GDM1 (cell line): ENCODE results near the gene METRN.

Source experiments
- DNase-seq: peaks from one replicate; lab custom pipeline; 2025; lab: John Stamatoyannopoulos, UW

METRN gene

DNA sequence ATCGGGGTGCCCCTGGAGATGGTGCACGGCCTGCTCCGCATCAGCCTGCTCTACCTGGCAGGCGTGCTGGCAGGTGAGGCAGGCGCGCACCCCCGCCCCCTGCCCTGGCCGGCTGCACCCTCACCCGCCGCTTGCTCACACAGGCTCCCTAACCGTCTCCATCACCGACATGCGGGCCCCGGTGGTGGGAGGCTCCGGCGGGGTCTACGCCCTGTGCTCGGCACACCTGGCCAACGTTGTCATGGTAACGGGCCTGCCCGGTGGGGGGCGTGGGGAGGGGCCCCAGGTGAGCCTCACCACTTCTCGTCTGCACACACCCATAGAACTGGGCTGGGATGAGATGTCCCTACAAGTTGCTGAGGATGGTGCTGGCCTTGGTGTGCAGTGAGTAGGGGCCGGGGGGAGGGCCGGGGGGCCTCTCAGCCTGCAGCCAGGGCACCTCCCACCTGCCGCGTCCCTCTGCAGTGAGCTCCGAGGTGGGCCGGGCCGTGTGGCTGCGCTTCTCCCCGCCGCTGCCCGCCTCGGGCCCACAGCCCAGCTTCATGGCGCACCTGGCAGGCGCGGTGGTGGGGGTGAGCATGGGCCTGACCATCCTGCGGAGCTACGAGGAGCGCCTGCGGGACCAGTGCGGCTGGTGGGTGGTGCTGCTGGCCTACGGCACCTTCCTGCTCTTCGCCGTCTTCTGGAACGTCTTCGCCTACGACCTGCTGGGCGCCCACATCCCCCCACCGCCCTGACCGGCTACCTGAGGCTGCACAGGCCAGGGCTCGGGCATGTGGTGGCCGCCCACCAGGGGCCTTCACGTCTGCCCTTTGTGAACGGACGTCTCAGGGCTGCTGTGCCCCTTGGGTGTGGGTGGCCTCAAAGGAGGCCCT is 37.4 kb upstream of the METRN start:
- no peak for DNase-seq

DNA sequence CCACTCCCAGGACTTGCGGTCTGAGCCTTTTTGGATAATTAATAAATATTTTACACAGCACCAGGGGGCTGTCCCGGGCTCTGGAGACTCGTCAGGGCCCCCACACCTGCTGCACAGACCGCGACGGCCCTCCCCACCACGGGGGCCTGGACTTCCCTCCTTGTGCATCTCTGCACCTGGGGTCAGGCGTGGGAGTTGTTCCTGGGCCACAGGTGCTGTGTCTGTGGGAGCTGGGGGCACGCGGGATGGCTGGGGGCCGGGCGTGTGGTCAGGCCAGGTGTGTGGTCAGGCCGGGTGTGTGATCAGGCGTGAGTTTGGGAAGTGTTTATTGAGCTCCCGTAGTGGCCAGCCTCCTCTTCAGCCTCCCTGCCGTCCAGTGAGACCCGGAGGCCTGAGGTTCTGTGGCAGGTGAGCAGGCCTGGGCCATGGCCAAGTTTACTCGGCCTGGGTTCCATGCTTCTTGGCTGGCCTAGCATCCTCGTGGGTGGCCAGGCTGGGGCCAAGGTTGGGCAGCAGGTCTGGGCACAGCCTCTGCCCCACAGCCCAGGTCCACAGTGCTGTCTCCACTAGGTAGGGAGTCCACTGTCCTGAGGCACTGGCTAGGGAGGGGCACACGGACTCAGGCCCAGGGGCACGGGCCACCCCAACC is 36.6 kb upstream of the METRN start:
- no peak for DNase-seq

DNA sequence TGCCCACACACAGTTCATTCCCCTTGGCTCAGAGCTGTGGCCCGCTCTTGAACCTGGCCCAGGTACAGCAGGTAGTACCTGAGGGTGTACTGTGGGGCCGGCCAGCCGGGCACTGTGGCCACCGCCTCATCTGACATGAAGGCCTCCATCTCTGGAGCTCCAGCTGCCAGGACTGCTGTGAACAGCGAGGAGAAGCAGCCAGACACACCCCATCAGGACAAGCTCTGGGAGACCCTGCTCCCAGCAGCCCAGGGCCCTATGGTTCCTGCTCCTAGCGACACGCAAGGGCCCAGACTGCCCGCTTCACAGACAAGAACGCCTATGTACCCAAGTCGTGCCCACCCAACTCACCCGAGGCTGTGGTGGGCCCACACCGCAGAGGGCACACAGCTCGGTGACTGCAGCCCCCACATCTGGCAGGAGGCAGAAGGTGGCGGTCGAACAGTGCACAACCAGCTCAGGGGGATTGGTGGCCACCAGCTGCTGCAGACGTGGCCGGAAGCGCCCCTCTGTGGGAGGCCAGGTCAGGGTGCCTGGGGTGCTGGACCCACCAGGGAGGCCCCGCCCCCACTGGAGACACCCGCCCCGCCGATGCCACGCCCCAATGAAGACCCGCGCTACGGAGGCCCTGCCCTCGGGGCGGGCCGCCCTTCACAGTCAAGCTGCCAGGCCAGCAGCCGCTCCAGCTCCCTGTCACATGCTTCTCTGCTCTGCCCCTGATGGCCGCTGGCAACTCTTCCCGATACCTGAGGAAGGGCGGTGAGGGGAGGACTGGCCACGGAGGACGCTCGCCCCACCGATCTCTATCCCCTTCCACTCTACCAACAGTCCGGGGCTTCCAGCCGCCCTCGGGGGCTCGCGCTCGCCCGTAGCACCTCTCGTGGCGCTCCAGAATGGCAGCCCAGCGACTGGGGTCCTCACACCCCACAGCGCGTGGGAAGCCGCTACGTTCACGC is 35.8 kb upstream of the METRN start:
- DNase-seq: peak; percentile 45

DNA sequence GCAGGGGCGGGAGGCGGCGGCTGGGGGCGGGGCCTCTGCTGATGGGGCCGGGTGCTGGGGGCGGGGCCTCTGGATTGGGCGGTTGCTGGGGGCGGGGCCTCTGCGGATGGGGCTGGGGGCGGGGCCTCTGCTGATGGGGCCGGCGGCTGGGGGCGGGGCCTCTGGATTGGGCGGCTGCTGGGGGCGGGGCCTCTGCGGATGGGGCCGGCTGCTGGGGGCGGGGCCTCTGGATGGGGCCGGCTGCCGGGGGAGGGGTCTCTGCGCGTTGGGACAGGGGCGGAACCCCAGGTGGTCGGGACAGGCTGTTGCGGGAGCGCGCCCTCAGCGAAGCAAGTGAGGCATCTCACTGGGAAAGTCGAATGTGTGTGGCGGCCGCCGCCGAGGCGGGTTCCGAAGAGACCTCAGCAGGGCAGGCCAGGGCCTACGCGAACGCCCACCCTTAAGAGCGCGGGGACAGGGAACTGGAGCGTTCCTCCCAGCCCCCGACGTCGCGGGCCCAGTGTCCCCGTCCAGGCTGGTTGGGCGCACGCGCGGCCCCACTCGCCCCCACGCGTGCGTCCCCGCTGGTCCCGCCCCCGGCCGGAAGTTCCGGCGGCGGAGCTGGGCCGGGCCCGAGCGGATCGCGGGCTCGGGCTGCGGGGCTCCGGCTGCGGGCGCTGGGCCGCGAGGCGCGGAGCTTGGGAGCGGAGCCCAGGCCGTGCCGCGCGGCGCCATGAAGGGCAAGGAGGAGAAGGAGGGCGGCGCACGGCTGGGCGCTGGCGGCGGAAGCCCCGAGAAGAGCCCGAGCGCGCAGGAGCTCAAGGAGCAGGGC is 34.9 kb upstream of the METRN start, which contains the start of gene STUB1:
Gene STUB1 (plus strand): TSS at position 597 of the 811 bp plus-strand sequence. CDS start 116 bp downstream, at position 713.
- peak; percentile 80 for DNase-seq

DNA sequence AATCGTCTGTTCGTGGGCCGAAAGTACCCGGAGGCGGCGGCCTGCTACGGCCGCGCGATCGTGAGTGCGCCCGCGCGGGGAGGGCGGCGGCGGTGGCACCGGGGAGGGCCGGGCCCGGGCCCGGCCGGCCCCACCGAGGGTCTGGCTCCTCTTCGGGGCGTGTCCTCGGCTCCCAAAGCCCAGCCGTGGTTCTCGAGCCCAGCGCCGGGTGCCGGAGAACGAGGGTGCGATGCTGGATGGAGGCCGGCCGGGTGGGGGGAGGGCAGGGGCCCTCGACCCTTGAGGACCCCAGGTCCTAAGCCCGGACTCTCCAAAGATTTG is 34.3 kb upstream of the METRN start:
- no peak for DNase-seq

DNA sequence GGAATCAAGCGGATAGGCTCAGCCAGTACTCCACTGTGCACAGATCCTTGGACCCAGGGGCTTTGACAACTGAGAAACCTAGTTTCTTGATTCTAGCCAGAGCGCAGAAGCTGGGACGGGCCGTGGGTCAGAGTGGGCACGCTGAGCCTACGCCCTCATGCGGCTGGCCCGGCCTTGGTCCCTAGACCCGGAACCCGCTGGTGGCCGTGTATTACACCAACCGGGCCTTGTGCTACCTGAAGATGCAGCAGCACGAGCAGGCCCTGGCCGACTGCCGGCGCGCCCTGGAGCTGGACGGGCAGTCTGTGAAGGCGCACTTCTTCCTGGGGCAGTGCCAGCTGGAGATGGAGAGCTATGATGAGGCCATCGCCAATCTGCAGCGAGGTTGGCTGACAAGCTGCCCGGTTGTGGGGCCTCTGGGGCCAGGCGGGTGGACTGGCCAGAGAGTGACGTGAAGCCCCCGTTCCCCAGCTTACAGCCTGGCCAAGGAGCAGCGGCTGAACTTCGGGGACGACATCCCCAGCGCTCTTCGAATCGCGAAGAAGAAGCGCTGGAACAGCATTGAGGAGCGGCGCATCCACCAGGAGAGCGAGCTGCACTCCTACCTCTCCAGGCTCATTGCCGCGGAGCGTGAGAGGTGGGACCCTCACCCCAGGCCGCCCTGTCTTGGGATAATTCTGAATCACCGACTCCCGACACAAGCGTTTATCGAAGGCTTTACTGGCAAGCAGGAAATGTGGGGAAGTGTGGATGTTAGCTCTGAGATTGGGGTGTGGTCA is 33.8 kb upstream of the METRN start:
- DNase-seq: no peak

DNA sequence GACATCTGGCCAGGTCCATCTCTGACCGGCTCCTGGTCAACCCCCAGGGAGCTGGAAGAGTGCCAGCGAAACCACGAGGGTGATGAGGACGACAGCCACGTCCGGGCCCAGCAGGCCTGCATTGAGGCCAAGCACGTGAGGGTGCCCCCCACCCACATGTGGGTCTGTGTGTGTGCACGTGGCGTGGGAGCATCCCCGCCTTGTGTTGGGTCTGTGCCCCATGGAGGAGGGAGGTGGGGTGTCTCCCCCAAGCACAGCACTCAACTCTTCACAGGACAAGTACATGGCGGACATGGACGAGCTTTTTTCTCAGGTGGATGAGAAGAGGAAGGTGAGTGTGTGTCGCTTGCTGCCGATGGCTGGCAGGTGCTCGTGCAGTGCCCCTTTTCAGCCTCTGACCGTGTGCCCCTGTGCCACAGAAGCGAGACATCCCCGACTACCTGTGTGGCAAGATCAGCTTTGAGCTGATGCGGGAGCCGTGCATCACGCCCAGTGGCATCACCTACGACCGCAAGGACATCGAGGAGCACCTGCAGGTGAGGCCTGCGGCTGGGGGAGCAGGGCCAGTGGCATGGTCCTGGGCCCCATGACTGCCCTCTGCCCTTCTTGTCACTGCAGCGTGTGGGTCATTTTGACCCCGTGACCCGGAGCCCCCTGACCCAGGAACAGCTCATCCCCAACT is 33.0 kb upstream of the METRN start:
- no peak for DNase-seq

DNA sequence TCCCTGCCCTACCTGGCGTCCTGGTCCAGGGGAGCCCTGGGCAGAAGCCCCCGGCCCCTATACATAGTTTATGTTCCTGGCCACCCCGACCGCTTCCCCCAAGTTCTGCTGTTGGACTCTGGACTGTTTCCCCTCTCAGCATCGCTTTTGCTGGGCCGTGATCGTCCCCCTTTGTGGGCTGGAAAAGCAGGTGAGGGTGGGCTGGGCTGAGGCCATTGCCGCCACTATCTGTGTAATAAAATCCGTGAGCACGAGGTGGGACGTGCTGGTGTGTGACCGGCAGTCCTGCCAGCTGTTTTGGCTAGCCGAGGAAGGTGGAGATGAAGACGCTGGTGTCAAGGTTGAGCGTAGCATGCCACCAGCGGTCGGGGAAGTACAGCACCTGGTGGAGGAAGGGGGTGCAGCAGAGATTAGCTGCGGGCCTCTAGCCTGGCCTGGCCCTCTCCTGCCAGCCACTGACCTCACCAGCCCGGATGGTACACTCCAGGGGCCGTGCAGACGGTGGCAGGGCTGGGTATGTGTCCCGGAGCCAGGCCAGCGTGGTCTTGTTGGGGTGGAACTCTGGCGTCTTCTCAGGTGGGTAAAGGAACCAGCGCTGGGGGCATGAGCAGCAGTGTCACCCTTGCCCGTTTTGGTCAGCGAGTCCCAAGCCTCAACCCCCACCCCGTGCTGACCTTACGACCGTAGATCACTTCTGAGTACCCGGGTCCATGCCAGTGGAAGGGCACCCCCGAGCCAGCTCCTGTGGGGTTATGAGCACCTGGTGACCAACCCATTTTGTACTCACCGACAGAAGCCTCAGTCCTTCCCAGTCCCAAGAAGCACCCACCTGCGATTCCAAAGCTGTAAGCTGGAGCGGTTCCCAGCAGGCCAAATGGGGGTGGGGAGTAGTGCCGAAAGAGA is 32.2 kb upstream of the METRN start:
- DNase-seq: no peak

DNA sequence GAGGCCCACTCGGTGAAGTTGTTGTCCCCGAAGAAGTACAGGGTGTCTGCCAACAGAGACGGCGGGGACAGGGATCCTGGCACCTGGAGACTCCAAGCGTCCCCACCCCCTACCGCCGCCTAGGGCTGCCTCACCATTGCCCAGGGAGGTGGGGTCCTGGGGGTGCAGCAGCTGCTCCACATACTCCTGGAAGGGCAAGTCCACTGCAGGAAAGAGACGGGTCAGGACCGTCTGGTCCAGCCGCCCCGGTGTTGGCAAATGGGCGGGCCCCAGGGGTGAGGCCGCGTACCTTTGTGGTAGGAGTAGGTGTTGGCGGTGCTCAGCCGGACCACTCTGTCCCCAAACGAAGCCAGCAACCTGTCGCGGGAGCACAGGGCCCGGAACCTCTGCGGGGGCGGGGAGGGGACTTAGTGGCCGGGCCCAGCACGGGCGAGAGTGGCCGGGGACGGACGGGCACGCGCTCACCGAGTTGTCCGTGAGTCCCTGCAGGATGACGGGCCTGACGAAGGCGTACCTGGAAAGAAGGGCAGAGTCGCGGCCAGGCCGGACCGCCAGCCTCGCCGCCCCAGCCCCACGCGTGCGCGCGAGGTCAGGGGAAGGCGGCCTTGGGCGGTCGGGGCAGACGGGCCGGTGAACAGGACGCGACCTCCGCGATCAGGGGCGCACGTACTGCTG is 31.4 kb upstream of the METRN start:
- no peak for DNase-seq

DNA sequence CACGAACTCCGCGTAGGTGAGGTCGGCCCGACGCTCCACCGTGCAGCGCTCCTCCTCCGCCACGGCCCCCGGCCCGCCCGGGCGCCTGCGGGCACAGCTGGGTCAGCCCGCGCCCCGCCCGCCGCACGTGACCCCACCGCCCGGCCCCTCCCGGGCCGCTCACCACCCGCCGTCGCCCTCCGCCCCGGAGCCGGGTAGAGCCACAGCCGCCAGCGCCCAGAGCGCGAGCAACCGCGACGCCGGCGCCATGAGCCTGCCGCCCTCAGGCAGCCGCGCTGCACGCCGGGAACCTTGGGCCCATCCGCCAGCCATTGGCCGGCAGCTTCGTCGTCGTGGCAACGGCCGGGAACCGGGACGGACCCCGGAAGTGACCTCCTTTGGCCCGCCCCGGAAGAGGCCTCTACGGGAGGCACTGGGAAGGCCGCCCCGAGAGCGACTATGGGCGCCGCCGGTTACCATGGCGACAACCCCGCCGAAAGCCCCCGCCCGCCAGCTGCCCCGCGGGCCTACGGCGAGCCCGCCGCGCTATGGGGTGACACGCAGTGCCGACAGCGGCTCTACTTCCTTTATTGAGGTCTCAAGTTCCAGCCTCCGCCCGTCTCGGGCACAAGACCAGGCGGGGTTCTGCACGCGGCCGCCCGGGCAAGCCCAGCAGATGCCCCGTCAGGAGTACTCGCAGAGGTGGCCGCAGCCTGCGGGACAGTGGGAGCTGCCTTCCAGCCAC is 30.7 kb upstream of the METRN start, which contains the start of gene JMJD8:
Gene JMJD8 (minus strand): TSS at position 264 of the 724 bp plus-strand sequence. CDS start 15 bp downstream, at position 249.
- peak; percentile 87 for DNase-seq

DNA sequence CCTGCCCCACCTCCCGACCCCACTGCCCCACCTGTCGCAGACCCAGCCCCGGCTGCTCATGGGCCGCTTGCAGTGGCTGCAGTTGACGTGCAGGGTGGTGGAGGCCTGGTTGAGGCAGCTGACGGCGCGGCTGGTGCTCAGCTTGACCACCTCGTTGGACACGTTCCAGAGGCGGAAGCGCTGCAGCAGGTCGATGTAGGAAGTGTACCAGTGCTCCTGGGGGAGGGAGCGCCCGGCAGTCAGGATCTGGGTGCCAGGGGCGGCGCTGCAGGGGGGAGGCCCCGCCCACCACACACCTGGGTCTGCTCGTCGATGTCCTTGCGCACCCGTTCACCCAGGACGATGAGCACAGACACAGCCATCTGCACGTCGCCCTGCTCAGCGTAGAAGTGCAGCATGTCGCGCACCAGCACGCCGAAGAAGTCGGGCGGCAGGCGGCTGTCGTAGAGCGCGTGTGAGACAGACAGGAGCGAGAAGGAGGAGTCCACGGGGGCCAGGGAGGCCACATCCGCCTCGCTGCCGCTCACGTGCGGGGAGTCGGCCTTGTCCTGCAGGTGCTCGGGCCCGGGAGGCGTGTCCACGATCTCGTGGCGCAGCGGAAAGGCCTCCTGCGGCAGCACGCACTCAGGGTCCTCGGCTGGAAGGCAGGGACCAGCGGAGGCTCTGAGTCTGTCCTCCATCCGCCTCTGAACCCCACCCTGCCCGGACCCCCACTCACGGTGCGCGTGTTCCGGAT is 29.8 kb upstream of the METRN start:
- no peak for DNase-seq

DNA sequence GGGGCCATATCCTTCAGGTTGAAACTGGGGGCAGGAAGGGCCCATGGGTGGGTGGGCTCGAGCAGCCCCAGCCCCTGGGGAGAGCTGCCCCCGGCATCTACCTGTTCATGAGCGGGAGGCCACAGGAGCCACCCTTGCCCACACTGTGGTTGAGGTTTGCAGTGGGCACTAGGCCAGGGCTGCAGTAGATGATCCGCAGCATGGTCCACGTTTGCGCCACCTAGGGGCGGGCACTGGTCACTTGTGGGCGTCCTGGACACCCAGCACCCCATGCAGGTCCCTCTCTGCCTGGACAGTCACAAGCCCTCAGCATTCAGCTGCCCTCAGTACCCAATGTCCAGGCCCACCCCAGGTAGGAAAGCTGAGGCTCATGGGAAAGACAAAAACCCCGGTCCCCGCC is 29.0 kb upstream of the METRN start:
- DNase-seq: no peak

DNA sequence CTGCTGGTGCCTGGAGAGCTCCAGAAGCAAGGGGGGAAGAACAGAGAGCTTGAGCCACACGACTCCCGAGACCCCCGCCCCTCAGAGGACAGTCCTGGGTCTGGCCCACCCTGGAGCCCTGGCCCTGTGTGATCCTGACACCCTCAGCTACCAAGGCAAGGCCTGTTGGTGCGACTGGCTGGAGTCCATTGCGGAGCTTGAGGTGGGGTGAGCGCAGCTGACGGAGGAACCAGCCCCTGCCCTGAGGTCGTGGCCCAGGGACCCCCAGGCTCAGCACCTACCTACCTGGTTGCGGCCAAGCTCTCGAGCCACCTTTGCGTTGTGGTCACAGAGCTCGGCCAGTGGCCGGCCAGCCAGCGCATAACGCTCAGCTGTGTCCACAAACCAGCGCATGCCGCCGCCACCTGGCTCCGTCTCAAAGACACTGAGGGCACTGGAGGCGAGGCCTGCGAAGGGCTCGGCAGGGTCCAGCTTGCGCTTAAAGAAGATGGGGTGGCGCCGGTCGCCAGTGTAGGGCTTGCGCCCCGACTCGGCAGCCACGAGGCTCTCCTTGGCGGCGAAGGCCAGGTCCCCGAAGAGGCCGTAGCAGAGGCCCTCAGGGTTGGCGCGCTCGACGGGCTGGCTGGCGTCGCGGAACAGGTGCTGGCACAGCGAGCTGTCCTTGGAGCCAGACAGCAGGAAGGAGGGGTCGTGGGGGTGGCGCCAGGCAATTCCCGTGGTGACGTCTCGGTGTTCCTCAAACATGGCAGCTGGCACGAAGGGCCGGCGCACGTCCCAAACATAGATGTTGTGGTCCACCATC is 28.3 kb upstream of the METRN start:
- DNase-seq: no peak

DNA sequence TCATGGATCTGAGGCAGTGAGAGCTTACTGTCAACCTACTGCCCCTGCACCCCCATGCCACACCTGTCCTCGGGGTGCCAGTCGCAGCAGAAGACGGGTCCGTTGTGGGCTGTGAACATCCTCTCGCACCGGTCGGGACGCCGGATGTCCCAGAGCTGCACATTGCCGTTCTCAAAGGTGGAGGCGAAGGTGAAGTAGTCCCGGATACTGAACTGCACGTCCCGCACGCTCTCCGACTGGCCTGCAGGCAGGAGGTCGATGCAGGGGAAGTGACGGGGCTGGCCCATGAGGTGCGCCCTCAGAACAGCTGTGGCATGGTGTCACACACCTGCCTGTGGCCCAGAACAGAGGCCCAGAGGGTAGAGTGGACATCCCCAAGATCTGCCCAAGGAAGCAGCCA is 27.4 kb upstream of the METRN start:
- no peak for DNase-seq

DNA sequence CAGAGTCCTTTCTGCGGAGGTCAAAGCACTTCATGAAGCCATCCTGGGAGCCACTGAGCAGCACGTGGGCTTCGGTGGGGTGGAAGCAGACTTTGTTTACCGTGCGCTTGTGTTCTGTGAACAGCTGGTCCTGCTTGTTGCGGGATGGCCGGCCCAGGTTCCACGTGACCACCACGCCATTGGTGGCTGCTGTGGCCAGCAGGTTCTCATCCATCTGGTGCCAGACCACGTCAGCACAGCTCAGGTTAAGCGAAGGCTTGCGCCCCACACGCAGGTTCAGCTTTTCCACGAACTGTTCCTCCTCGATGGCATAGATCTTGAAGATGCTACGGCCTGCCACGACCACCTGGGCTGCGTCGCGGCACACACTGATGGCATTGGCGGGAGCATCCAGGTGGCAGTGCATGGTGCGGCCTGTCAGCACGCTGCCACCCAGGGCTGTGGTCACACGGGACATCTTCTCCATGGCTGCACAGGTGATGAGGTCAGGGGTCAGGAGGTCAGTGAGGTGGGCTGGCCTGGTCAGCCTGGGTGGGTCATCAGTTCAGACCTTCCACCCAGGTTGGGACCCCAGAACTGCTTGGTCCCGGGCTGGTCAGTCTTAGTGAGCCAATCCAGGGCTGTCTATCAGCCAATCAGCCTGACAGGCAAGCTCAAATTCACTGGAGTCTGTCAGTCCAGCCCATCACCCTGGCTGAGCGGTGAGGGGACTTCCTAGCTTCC is 25.6 kb upstream of the METRN start:
- no peak for DNase-seq
